Trophoblast cell (in vitro differentiated cells and primary cell): ENCODE results near the gene COMMD10.

Source experiments
- DNase-seq, 2 donors: peaks; one replicate each; pipeline ENCODE4 v3.0.0-alpha.2; 2016
- H2AFZ ChIP-seq: 2 replicates; pipeline ENCODE4 v1.6.1; 2013; ENCODE audit warnings: low read length, moderate library complexity, mild to moderate bottlenecking; ENCODE audit not compliant: insufficient read depth, poor library complexity
- H2AK5ac ChIP-seq: 2 replicates; pipeline ENCODE4 v1.6.1; 2013; ENCODE audit warnings: mild to moderate bottlenecking, low read length
- H2BK120ac ChIP-seq: 2 replicates; pipeline ENCODE4 v1.6.1; 2013; ENCODE audit warnings: low read length, mild to moderate bottlenecking, moderate library complexity; ENCODE audit not compliant: insufficient read depth, poor library complexity
- H2BK12ac ChIP-seq: 2 replicates; pipeline ENCODE4 v1.6.1; 2013; ENCODE audit warnings: mild to moderate bottlenecking, low read length, moderate library complexity
- H2BK5ac ChIP-seq: 2 replicates; pipeline ENCODE4 v1.6.1; 2013; ENCODE audit warnings: low read length, low read depth, moderate library complexity, mild to moderate bottlenecking; ENCODE audit not compliant: poor library complexity
- H3K14ac ChIP-seq: 2 replicates; pipeline ENCODE4 v1.6.1; 2013; ENCODE audit warnings: mild to moderate bottlenecking, low read length
- H3K18ac ChIP-seq: 2 replicates; pipeline ENCODE4 v1.6.1; 2013; ENCODE audit warnings: mild to moderate bottlenecking, low read length
- H3K23ac ChIP-seq: 2 replicates; pipeline ENCODE4 v1.6.1; 2013; ENCODE audit warnings: low read length
- H3K27ac ChIP-seq: 2 replicates; pipeline ENCODE4 v1.5.1; 2013; ENCODE audit warnings: low read depth, mild to moderate bottlenecking, inconsistent platforms, low read length, moderate library complexity
- H3K27me3 ChIP-seq: 2 replicates; pipeline ENCODE4 v1.6.1; 2013; ENCODE audit warnings: inconsistent platforms, mild to moderate bottlenecking, low read length, moderate library complexity; ENCODE audit not compliant: insufficient read depth
- H3K36me3 ChIP-seq, 2 experiments: 1 replicate in 1 of 2; 2 replicates in 1 of 2; pipeline ENCODE4 v1.6.1; 2013; ENCODE audit warnings: low read length in 2 of 2, mild to moderate bottlenecking in 2 of 2, moderate library complexity in 1 of 2; ENCODE audit not compliant: insufficient read depth in 2 of 2, control insufficient read depth in 1 of 2
- H3K4ac ChIP-seq: 2 replicates; pipeline ENCODE4 v1.6.1; 2013; ENCODE audit warnings: low read depth, mild to moderate bottlenecking, low read length, moderate library complexity
- H3K4me1 ChIP-seq, 2 experiments: 1 replicate in 1 of 2; 2 replicates in 1 of 2; pipeline ENCODE4 v1.6.1; 2013; ENCODE audit warnings: low read length in 2 of 2, mild to moderate bottlenecking in 2 of 2, moderate library complexity in 1 of 2; ENCODE audit not compliant: insufficient read depth in 2 of 2, control insufficient read depth in 1 of 2
- H3K4me2 ChIP-seq: 2 replicates; pipeline ENCODE4 v1.6.1; 2013; ENCODE audit warnings: inconsistent platforms, mild to moderate bottlenecking, low read length, moderate library complexity
- H3K4me3 ChIP-seq: 2 replicates; pipeline ENCODE4 v1.5.1; 2013; ENCODE audit warnings: mild to moderate bottlenecking, low read depth, low read length, inconsistent platforms
- H3K79me1 ChIP-seq: one replicate; pipeline ENCODE4 v1.6.1; 2013; ENCODE audit warnings: low read length
- H3K79me2 ChIP-seq: 2 replicates; pipeline ENCODE4 v1.6.1; 2013; ENCODE audit warnings: low read length, mild to moderate bottlenecking; ENCODE audit not compliant: control insufficient read depth, insufficient read depth, poor library complexity
- H3K9ac ChIP-seq: 2 replicates; pipeline ENCODE4 v1.6.1; 2013; ENCODE audit warnings: mild to moderate bottlenecking, low read length
- H3K9me3 ChIP-seq: 2 replicates; pipeline ENCODE4 v1.6.1; 2013; ENCODE audit warnings: low read depth, mild to moderate bottlenecking, control low read depth, inconsistent platforms, low read length; ENCODE audit not compliant: insufficient read depth
- H4K12ac ChIP-seq: 2 replicates; pipeline ENCODE4 v1.6.1; 2013; ENCODE audit warnings: low read depth, mild to moderate bottlenecking, low read length, moderate library complexity
- H4K8ac ChIP-seq: 2 replicates; pipeline ENCODE4 v1.6.1; 2013; ENCODE audit warnings: low read depth, mild to moderate bottlenecking, low read length, moderate library complexity
- H4K91ac ChIP-seq: one replicate; pipeline ENCODE4 v1.6.1; 2013; ENCODE audit warnings: low read depth, mild to moderate bottlenecking, low read length, moderate library complexity
- WGBS: extraction: QIAGEN DNeasy Blood & Tissue Kit; methylation state at CpG from one replicate; pipeline ENCODE4 v1.1.7; 2013; ENCODE audit warnings: missing lambda C conversion rate; ENCODE audit not compliant: insufficient read length, insufficient coverage; ENCODE audit errors: extremely low coverage; 5-methylcytosine and 5-hydroxymethylcytosine counted together

Gene COMMD10

DNA sequence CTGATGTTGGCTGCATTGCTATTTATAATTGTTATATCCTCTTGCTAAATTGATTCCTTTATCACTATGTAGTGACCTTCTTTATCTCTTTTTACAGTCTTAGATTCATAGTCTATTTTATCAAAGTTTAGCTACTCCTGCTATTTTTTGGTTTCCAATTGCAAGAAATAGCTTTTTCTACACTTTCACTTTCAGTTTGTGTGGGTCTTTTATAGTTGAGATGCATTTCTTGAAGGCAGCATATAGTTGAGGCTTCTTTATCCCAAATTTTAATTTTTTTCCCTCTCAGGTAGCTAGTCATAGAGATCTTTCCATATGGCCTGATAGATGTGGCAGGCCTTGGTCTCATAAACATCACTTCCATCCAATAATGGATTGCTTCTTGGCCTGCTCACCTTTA, 228.5 kb downstream of the COMMD10 start:
- no peak overlapping the region for H2BK5ac ChIP-seq
- H4K12ac ChIP-seq: no peak overlapping the region
- H3K9me3 ChIP-seq: no peaks in the 10 kb centered on the region
- H4K8ac ChIP-seq: no peak overlapping the region
- no peak for DNase-seq
- no peak overlapping the region for H4K91ac ChIP-seq
- no peaks in the 10 kb centered on the region for H3K79me1 ChIP-seq
- H3K9ac ChIP-seq: no peak overlapping the region
- H3K79me2 ChIP-seq: no peaks in the 10 kb centered on the region
- H2BK12ac ChIP-seq: no peak overlapping the region
- H3K4ac ChIP-seq: no peak overlapping the region
- no peak overlapping the region for H3K23ac ChIP-seq
- H3K4me3 ChIP-seq: no peak overlapping the region
- H3K27me3 ChIP-seq: no peaks in the 10 kb centered on the region
- H3K4me1 ChIP-seq: no peaks in the 10 kb centered on the region
- no peak overlapping the region for H3K27ac ChIP-seq
- H2BK120ac ChIP-seq: no peak overlapping the region
- H2AFZ ChIP-seq: no peak overlapping the region
- no peak overlapping the region for H2AK5ac ChIP-seq
- no peaks in the 10 kb centered on the region for H3K36me3 ChIP-seq
- no peak overlapping the region for H3K18ac ChIP-seq
- H3K4me2 ChIP-seq: no peak overlapping the region
- no peak overlapping the region for H3K14ac ChIP-seq

DNA sequence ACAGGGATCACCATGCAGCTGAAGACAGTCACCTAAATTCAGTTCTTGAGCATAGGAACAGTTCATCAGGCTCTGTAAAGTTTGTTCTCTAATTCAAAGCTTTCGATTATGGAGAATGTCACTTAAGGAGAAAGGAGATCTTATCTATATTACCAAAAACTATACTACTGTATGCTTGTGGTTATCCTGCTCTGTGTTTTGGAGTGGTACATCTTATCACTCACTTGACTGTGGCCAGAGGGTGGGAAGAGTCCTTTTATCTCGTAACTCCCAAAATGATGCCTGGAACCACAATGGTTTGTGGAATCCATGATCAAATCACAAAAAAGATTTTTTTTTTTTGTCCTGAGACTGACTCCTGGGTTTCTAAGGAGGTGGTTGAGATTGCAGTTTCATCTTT, 230.7 kb downstream of the COMMD10 start:
- Histone ChIP-seq H4K12ac (no peak overlapping the region), H3K79me1 (no peaks in the 10 kb centered on the region), H4K8ac (no peak overlapping the region), H3K4me1 (no peaks in the 10 kb centered on the region), H3K9me3 (no peaks in the 10 kb centered on the region), H3K4me3 (no peak overlapping the region), H3K4ac (no peak overlapping the region), H3K36me3 (no peaks in the 10 kb centered on the region), H2BK5ac (no peak overlapping the region), H3K27ac (no peak overlapping the region), H3K23ac (no peak overlapping the region), H3K27me3 (no peaks in the 10 kb centered on the region), H2BK120ac (no peak overlapping the region), H4K91ac (no peak overlapping the region), H3K9ac (no peak overlapping the region), H3K79me2 (no peaks in the 10 kb centered on the region), H3K14ac (no peak overlapping the region), H2BK12ac (no peak overlapping the region), H3K18ac (no peak overlapping the region), H2AK5ac (no peak overlapping the region), H3K4me2 (no peak overlapping the region), H2AFZ (no peak overlapping the region)
- no peak for DNase-seq
- no CpG with 5 or more reads among the region's 2 CpGs for WGBS

DNA sequence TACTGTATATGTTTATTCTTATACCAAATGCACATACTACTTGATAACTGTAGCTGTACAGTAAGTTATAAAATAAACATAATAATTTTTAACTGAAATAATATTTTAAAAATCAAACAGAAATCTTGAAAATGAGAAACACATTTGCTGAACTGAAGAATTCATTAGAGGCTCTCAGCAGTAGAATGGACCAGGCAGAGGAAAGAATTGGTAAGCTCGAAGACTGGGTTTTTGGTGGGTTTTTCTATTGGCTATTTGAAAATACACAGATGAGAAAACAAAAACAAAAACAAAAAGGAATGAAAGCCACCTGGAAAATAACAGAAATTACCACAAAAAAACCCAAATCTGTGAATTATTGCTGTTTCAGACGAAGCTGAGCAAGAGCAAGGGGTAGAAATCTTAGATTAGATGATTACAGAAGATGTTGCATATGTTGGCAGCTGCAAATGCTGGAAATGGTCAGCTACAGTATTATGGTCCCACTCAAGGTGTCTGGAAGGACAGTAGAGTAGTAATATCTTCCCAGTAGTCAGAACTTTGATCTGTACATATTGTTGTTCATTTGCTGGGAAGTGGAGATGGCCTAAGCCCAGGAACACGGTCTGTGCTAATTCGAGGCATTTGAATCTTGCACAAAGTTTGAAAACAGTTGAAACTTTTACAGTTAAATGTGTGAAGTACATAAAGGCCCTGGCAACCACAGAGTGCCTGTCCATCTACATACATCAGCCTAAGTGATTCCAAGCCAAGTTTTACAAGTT, 233.4 kb downstream of the COMMD10 start:
- H3K4me1 ChIP-seq: no peaks in the 10 kb centered on the region
- no peaks in the 10 kb centered on the region for H3K79me2 ChIP-seq
- H3K4me3 ChIP-seq: no peak overlapping the region
- no CpG with 5 or more reads among the region's 4 CpGs for WGBS
- H3K23ac ChIP-seq: no peak overlapping the region
- H4K8ac ChIP-seq: no peak overlapping the region
- no peaks in the 10 kb centered on the region for H3K9me3 ChIP-seq
- H3K4me2 ChIP-seq: no peak overlapping the region
- no peak overlapping the region for H2BK5ac ChIP-seq
- no peak overlapping the region for H3K4ac ChIP-seq
- no peaks in the 10 kb centered on the region for H3K36me3 ChIP-seq
- no peaks in the 10 kb centered on the region for H3K79me1 ChIP-seq
- no peaks in the 10 kb centered on the region for H3K27me3 ChIP-seq
- no peak overlapping the region for H3K18ac ChIP-seq
- no peak overlapping the region for H2AFZ ChIP-seq
- peak in 1 of 2 donors; percentile 62 for DNase-seq
- H2BK120ac ChIP-seq: no peak overlapping the region
- no peak overlapping the region for H2BK12ac ChIP-seq
- no peak overlapping the region for H3K14ac ChIP-seq
- no peak overlapping the region for H4K91ac ChIP-seq
- H2AK5ac ChIP-seq: no peak overlapping the region
- H3K9ac ChIP-seq: no peak overlapping the region
- no peak overlapping the region for H3K27ac ChIP-seq
- no peak overlapping the region for H4K12ac ChIP-seq

DNA sequence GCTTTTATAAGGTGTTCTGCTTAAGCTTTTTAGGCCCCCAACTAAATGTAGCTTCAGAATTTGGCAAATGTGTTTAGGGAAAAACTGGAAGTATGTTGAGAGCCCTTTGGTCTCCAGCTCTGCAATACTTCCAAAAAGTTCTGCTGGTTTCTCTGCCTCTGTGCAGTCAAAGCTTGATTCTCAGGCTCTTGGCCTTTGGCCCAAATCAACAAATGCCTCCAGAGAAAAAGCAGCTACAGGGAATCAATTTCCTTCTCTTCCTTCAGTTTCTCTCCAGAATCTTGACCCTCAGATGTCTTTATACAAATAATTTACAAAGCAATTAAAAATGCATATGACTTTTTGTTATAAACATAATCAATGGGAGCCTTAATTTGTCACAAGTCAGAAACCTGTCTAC, 235.7 kb downstream of the COMMD10 start:
- no peak overlapping the region for H3K4me2 ChIP-seq
- H3K36me3 ChIP-seq: no peaks in the 10 kb centered on the region
- H3K79me2 ChIP-seq: no peaks in the 10 kb centered on the region

More for the DNA sequence above, 235.7 kb downstream of the COMMD10 start:
- H2AFZ ChIP-seq: no peak overlapping the region
- no peak overlapping the region for H3K27ac ChIP-seq
- H3K79me1 ChIP-seq: no peaks in the 10 kb centered on the region
- H2BK12ac ChIP-seq: no peak overlapping the region
- H2AK5ac ChIP-seq: no peak overlapping the region
- H2BK5ac ChIP-seq: no peak overlapping the region
- H4K8ac ChIP-seq: no peak overlapping the region
- no peak overlapping the region for H2BK120ac ChIP-seq
- no peak overlapping the region for H3K14ac ChIP-seq
- no peaks in the 10 kb centered on the region for H3K27me3 ChIP-seq
- H3K4me1 ChIP-seq: no peaks in the 10 kb centered on the region
- no peak overlapping the region for H3K4ac ChIP-seq
- no peak overlapping the region for H3K4me3 ChIP-seq
- no peak overlapping the region for H3K9ac ChIP-seq
- no peak for DNase-seq
- no peak overlapping the region for H4K12ac ChIP-seq
- no peak overlapping the region for H3K23ac ChIP-seq
- H4K91ac ChIP-seq: no peak overlapping the region
- H3K18ac ChIP-seq: no peak overlapping the region
- H3K9me3 ChIP-seq: no peaks in the 10 kb centered on the region
